ENCODE data around the gene NOX1.

Gene NOX1

GRCh38 chrX:100871594-100872560 lies 2.3 kb downstream of the NOX1 start:
- no peak overlapping the region for H3K4me2 ChIP-seq (ENCODE audit: low read depth, low read length, poor library complexity, severe bottlenecking)

GRCh38 chrX:100870527-100870926 lies 3.6 kb downstream of the NOX1 start:
- no peak overlapping the region for H3K4me2 ChIP-seq (ENCODE audit: low read depth, low read length, poor library complexity, severe bottlenecking)
- H3K9me2 ChIP-seq (replicated peaks; ENCODE audit: insufficient read depth, low read length) = no peaks in the 10 kb centered on the region
- TF ChIP-seq CTCF (IDR thresholded peaks at IDR 0.05; ENCODE audit: insufficient read depth, low read length, poor library complexity, severe bottlenecking) = no peak
- no peak for TF ChIP-seq EZH2phosphoT487 (conservative IDR thresholded peaks at IDR 0.05; ENCODE audit: low read length)
- no peak overlapping the region for H3K27ac ChIP-seq (ENCODE audit: low read depth, low read length)
- H3K9ac ChIP-seq (ENCODE audit: low read length) = no peak overlapping the region
- no peak overlapping the region for H3K4me3 ChIP-seq (ENCODE audit: insufficient read depth, low read length, poor library complexity, severe bottlenecking)
- H2AFZ ChIP-seq (ENCODE audit: low read depth, low read length, severe bottlenecking) = no peak overlapping the region
- no peaks in the 10 kb centered on the region for H4K20me1 ChIP-seq (ENCODE audit: low read depth, low read length)
- H3F3A ChIP-seq (ENCODE audit: insufficient read depth) = no peaks in the 10 kb centered on the region
- H3K36me3 ChIP-seq (ENCODE audit: low read length) = no peaks in the 10 kb centered on the region
- H3K27me3 ChIP-seq (ENCODE audit: low read length) = no peaks in the 10 kb centered on the region
- H3K79me2 ChIP-seq (ENCODE audit: insufficient read depth, low read length) = no peaks in the 10 kb centered on the region
- no peaks in the 10 kb centered on the region for H3K9me3 ChIP-seq (ENCODE audit: insufficient read depth, low read length)

More at GRCh38 chrX:100871594-100872560, 2.3 kb downstream of the NOX1 start:
- TF ChIP-seq CTCF (IDR thresholded peaks at IDR 0.05; ENCODE audit: insufficient read depth, low read length, poor library complexity, severe bottlenecking) (no peak), EZH2phosphoT487 (conservative IDR thresholded peaks at IDR 0.05; ENCODE audit: low read length) (no peak)
- H3K9ac ChIP-seq (ENCODE audit: low read length) = no peak overlapping the region
- no peaks in the 10 kb centered on the region for H3K36me3 ChIP-seq (ENCODE audit: low read length)
- no peak overlapping the region for H2AFZ ChIP-seq (ENCODE audit: low read depth, low read length, severe bottlenecking)
- no peaks in the 10 kb centered on the region for H3K9me2 ChIP-seq (replicated peaks; ENCODE audit: insufficient read depth, low read length)
- H3K27me3 ChIP-seq (ENCODE audit: low read length) = no peaks in the 10 kb centered on the region
- no peaks in the 10 kb centered on the region for H3K79me2 ChIP-seq (ENCODE audit: insufficient read depth, low read length)
- H3K9me3 ChIP-seq (ENCODE audit: insufficient read depth, low read length) = no peaks in the 10 kb centered on the region
- H4K20me1 ChIP-seq (ENCODE audit: low read depth, low read length) = no peaks in the 10 kb centered on the region
- H3K4me3 ChIP-seq (ENCODE audit: insufficient read depth, low read length, poor library complexity, severe bottlenecking) = no peak overlapping the region
- no peak overlapping the region for H3K27ac ChIP-seq (ENCODE audit: low read depth, low read length)
- no peaks in the 10 kb centered on the region for H3F3A ChIP-seq (ENCODE audit: insufficient read depth)

- no peak overlapping the region for H3K9ac ChIP-seq (ENCODE audit: low read length)
- H3K79me2 ChIP-seq (ENCODE audit: insufficient read depth, low read length) = no peaks in the 10 kb centered on the region
- H3K4me3 ChIP-seq (ENCODE audit: insufficient read depth, low read length, poor library complexity, severe bottlenecking) = no peak overlapping the region
- no peaks in the 10 kb centered on the region for H3K27me3 ChIP-seq (ENCODE audit: low read length)
- no peak for TF ChIP-seq EZH2phosphoT487 (conservative IDR thresholded peaks at IDR 0.05; ENCODE audit: low read length)
- no peak for TF ChIP-seq CTCF (IDR thresholded peaks at IDR 0.05; ENCODE audit: insufficient read depth, low read length, poor library complexity, severe bottlenecking)
- H3K36me3 ChIP-seq (ENCODE audit: low read length) = no peaks in the 10 kb centered on the region
- no peak overlapping the region for H3K4me2 ChIP-seq (ENCODE audit: low read depth, low read length, poor library complexity, severe bottlenecking)
- no peaks in the 10 kb centered on the region for H3F3A ChIP-seq (ENCODE audit: insufficient read depth)
- H3K27ac ChIP-seq (ENCODE audit: low read depth, low read length) = no peak overlapping the region
- H4K20me1 ChIP-seq (ENCODE audit: low read depth, low read length) = no peaks in the 10 kb centered on the region
- H3K9me3 ChIP-seq (ENCODE audit: insufficient read depth, low read length) = no peaks in the 10 kb centered on the region
- H2AFZ ChIP-seq (ENCODE audit: low read depth, low read length, severe bottlenecking) = no peak overlapping the region
- H3K9me2 ChIP-seq (replicated peaks; ENCODE audit: insufficient read depth, low read length) = no peaks in the 10 kb centered on the region
Observed at GRCh38 chrX:100868273-100868672, 5.9 kb downstream of the NOX1 start.

Data from SU-DHL-6 (cell line).